Measurements from ENCODE around the gene SLFNL1.

- TF ChIP-seq CTCF (IDR thresholded peaks at IDR 0.05) (no peak), EZH2 (IDR thresholded peaks at IDR 0.05; ENCODE audit: borderline replicate concordance, insufficient read depth, low read depth, low read length, poor library complexity, severe bottlenecking) (no peak)
Measured at GRCh38 chr1:40998668-40999067, 22.9 kb downstream of the SLFNL1 start.

Measured in B cell (primary cell).